ENCODE measurements around the gene CXCR1. TPM values are rescaled to one million over a fixed set of nuclear protein-coding genes. Genes with fewer than 3 reads are reported as not detected.
A peak's percentile ranks its signal among the peaks of the same experiment; 100 is the strongest.

CXCR1 gene
- total and polyA plus RNA-seq, 9 of the 15 experiments (the other 6 are each of a cell fraction or from before 2014, with no cell fraction given), result not detected

GRCh38 chr2:218145124-218145523, 21.6 kb downstream of the CXCR1 start:
- Histone ChIP-seq H3K4me2 (ENCODE audit: insufficient read depth, low read length) (no peak overlapping the region), H3K9me1 (ENCODE audit: control insufficient read depth, insufficient read depth, low read length) (no peaks in the 10 kb centered on the region), H3K4me1 (replicated peaks in 1 of 2; ENCODE audit: control insufficient read depth in 2 of 2, insufficient read depth in 2 of 2, low read length in 2 of 2) (no peaks in the 10 kb centered on the region), H3K9me3 (replicated peaks; ENCODE audit: control insufficient read depth, insufficient read depth, low read depth, low read length) (no peaks in the 10 kb centered on the region), H3K27ac (ENCODE audit: extremely low read depth, low read depth, low read length) (no peak overlapping the region), H3K9ac (ENCODE audit: insufficient read depth in 1 of 2, low read depth in 2 of 2, low read length in 2 of 2) (no peak overlapping the region), H2AFZ (ENCODE audit: low read depth, low read length) (no peak overlapping the region), H3K79me2 (ENCODE audit: control insufficient read depth, insufficient read depth, low read length) (no peaks in the 10 kb centered on the region), H3K27me3 (ENCODE audit: control insufficient read depth in 2 of 2, insufficient read depth in 2 of 2, low read length in 2 of 2) (peaks cover 0 to 5% of the 10 kb centered on the region in 2 experiments; a peak in 2 of 5 replicates), H3K4me3 (no peak overlapping the region), H3K36me3 (ENCODE audit: control insufficient read depth, insufficient read depth, low read length) (no peaks in the 10 kb centered on the region), H4K20me1 (replicated peaks; ENCODE audit: control insufficient read depth, insufficient read depth, low read length) (no peaks in the 10 kb centered on the region)
- FAIRE-seq (no peak), DNase-seq (ENCODE audit: extremely low read depth in 1 of 4, low spot score in 3 of 4) (no peak), ATAC-seq (no peak)
- 0% methylated on average over 3 of the region's 3 CpGs for WGBS (ENCODE audit: insufficient coverage, low coverage, missing lambda C conversion rate)
- TF ChIP-seq JUN (IDR thresholded peaks at IDR 0.05; ENCODE audit: borderline replicate concordance, low read depth, low read length) (no peak), JUN (CRISPR knock-in tag; IDR thresholded peaks at IDR 0.05; ENCODE audit: borderline replicate concordance) (no peak), NFIC (IDR thresholded peaks at IDR 0.05) (0 out of 2 replicates have a peak, but pooled peaks have one; percentile 22), ZBTB12 (CRISPR knock-in tag; IDR thresholded peaks at IDR 0.05) (no peak), ZNF644 (tag; IDR thresholded peaks at IDR 0.05; ENCODE audit: low read depth) (no peak)
- ChIA-PET CTCF (ENCODE audit: low intra/inter-chr PET ratio) (no interaction called here), POLR2A (interaction anchor here (1.5 kb wide), 1 partner anchor 15 kb away, joined by 5 read pairs; no protein-coding TSS in a partner anchor)
- intact Hi-C loops (cut with micrococcal nuclease), result no loop called here
- in situ Hi-C loops (cut with MboI), result no loop called here
- BruUV-seq (replicated peaks), result no TSS peak

DNA sequence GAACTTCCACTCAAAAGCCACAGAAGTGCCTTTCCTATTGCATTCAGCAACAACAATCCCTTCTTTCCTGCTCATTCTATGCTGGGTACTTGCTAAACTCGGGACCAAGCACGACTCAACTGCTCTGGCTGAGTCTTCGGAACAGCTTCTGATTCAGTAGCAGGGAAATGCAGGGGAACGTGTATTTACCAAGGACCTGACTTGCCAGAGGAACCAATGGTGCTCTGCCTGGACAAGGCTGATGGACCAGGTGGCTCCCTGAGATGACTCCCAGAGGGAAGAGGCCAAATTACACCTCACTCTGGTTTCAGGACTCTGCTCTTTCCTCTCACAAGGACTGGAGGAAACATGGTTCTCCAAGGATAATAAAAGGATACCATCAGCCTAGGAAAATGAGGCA, 28.7 kb downstream of the CXCR1 start:
- ChIA-PET POLR2A (no interaction called here), CTCF (ENCODE audit: low intra/inter-chr PET ratio) (no interaction called here)
- intact Hi-C loops (cut with micrococcal nuclease), result no loop called here
- Histone ChIP-seq H4K20me1 (replicated peaks; ENCODE audit: control insufficient read depth, insufficient read depth, low read length) (no peaks in the 10 kb centered on the region), H3K4me2 (ENCODE audit: insufficient read depth, low read length) (no peak overlapping the region), H3K27me3 (ENCODE audit: control insufficient read depth in 2 of 2, insufficient read depth in 2 of 2, low read length in 2 of 2) (peaks cover 0 to 40% of the 10 kb centered on the region in 2 experiments; a peak in 4 of 5 replicates), H2AFZ (ENCODE audit: low read depth, low read length) (no peak overlapping the region), H3K9me1 (ENCODE audit: control insufficient read depth, insufficient read depth, low read length) (no peaks in the 10 kb centered on the region), H3K9me3 (replicated peaks; ENCODE audit: control insufficient read depth, insufficient read depth, low read depth, low read length) (no peaks in the 10 kb centered on the region), H3K9ac (ENCODE audit: insufficient read depth in 1 of 2, low read depth in 2 of 2, low read length in 2 of 2) (no peak overlapping the region), H3K79me2 (ENCODE audit: control insufficient read depth, insufficient read depth, low read length) (no peaks in the 10 kb centered on the region), H3K36me3 (ENCODE audit: control insufficient read depth, insufficient read depth, low read length) (no peaks in the 10 kb centered on the region), H3K4me1 (replicated peaks in 1 of 2; ENCODE audit: control insufficient read depth in 2 of 2, insufficient read depth in 2 of 2, low read length in 2 of 2) (no peaks in the 10 kb centered on the region), H3K4me3 (no peak overlapping the region), H3K27ac (ENCODE audit: extremely low read depth, low read depth, low read length) (no peak overlapping the region)
- ATAC-seq (no peak), DNase-seq (ENCODE audit: extremely low read depth in 1 of 4, low spot score in 3 of 4) (no peak), FAIRE-seq (no peak)
- WGBS (ENCODE audit: insufficient coverage, low coverage, missing lambda C conversion rate), result 0% methylated on average over 4 of the region's 4 CpGs
- no TSS peak for BruUV-seq (replicated peaks)
- in situ Hi-C loops (cut with MboI), result no loop called here
- TF ChIP-seq NUFIP1 (IDR thresholded peaks at IDR 0.05; ENCODE audit: partially characterized antibody), result no peak
- no peak for TF ChIP-seq YY1 (IDR thresholded peaks at IDR 0.05; ENCODE audit: borderline replicate concordance in 1 of 3, control insufficient read depth in 1 of 3, extremely low read depth in 1 of 3, insufficient read depth in 3 of 3, insufficient read length in 1 of 3, insufficient replicate concordance in 2 of 3, low read depth in 1 of 3, low read length in 2 of 3)
- no peak for TF ChIP-seq E2F3 (CRISPR knock-in tag; IDR thresholded peaks at IDR 0.05)
- TF ChIP-seq ZNF436 (CRISPR knock-in tag; IDR thresholded peaks at IDR 0.05), result no peak
- no peak for TF ChIP-seq POLR2AphosphoS5 (IDR thresholded peaks at IDR 0.05; ENCODE audit: control insufficient read depth, insufficient read depth, low read depth, low read length)
- no peak for TF ChIP-seq RBM34 (IDR thresholded peaks at IDR 0.05; ENCODE audit: borderline replicate concordance, insufficient read depth, low read length)
- TF ChIP-seq, protein P1, sequence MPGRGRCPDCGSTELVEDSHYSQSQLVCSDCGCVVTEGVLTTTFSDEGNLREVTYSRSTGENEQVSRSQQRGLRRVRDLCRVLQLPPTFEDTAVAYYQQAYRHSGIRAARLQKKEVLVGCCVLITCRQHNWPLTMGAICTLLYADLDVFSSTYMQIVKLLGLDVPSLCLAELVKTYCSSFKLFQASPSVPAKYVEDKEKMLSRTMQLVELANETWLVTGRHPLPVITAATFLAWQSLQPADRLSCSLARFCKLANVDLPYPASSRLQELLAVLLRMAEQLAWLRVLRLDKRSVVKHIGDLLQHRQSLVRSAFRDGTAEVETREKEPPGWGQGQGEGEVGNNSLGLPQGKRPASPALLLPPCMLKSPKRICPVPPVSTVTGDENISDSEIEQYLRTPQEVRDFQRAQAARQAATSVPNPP (IDR thresholded peaks at IDR 0.05; ENCODE audit: borderline replicate concordance, insufficient read depth, insufficient read length), result no peak
- no peak for TF ChIP-seq ZBTB12 (CRISPR knock-in tag; IDR thresholded peaks at IDR 0.05)
